Neutrophil (primary cell): ENCODE measurements around the gene NDUFB11.

Experiments used
- H3K27ac ChIP-seq: fragments of 200-600 bp; sonication (generic); 2 replicates; pipeline ENCODE4 v1.5.1; 2016; ENCODE audit warnings: mild to moderate bottlenecking, moderate library complexity
- H3K27me3 ChIP-seq: fragments of 200-600 bp; sonication (generic); 2 replicates; pipeline ENCODE4 v1.6.0; 2016; ENCODE audit warnings: mild to moderate bottlenecking
- H3K36me3 ChIP-seq: fragments of 200-600 bp; sonication (generic); 2 replicates; pipeline ENCODE4 v1.5.1; 2017
- H3K4me1 ChIP-seq, 2 experiments: fragments of 200-600 bp in 1 of 2; sonication (generic) in 1 of 2; 1 replicate in 1 of 2; 2 replicates in 1 of 2; pipeline versions ENCODE4 v1.5.1 to v1.6.1; 2013 to 2016; ENCODE audit warnings: low read depth in 1 of 2, low read length in 1 of 2, mild to moderate bottlenecking in 1 of 2, moderate library complexity in 1 of 2; ENCODE audit not compliant: control insufficient read depth in 1 of 2, insufficient read depth in 1 of 2
- H3K4me3 ChIP-seq, 2 experiments: fragments of 200-600 bp in 1 of 2; sonication (generic) in 1 of 2; 1 replicate in 1 of 2; 2 replicates in 1 of 2; pipeline ENCODE4 v1.5.1; 2013 to 2016; ENCODE audit warnings: low read depth in 1 of 2, low read length in 1 of 2, mild to moderate bottlenecking in 1 of 2, moderate library complexity in 1 of 2
- H3K9me3 ChIP-seq: fragments of 200-600 bp; sonication (generic); 2 replicates; pipeline ENCODE4 v1.5.1; 2016
- CTCF ChIP-seq: fragments of 200-600 bp; sonication (generic); IDR thresholded peaks from 2 replicates; pipeline ENCODE4 v1.5.1; 2016; ENCODE audit warnings: antibody characterized with exemption

Gene NDUFB11

GRCh38 chrX:47156611-47157520 is 12.4 kb upstream of the NDUFB11 start:
- no peak overlapping the region for H3K27ac ChIP-seq
- H3K36me3 ChIP-seq, result peaks cover 23% of the 10 kb centered on the region
- no peaks in the 10 kb centered on the region for H3K9me3 ChIP-seq
- no peaks in the 10 kb centered on the region for H3K27me3 ChIP-seq
- no peak overlapping the region for H3K4me3 ChIP-seq
- no peak for TF ChIP-seq CTCF
- no peaks in the 10 kb centered on the region for H3K4me1 ChIP-seq

GRCh38 chrX:47151435-47151834 is 6.9 kb upstream of the NDUFB11 start:
- H3K9me3 ChIP-seq, result no peaks in the 10 kb centered on the region
- TF ChIP-seq CTCF, result no peak
- H3K27ac ChIP-seq, result no peak overlapping the region
- no peak overlapping the region for H3K4me3 ChIP-seq
- H3K36me3 ChIP-seq, result peaks cover 12% of the 10 kb centered on the region
- H3K4me1 ChIP-seq, result peaks cover 6 to 8% of the 10 kb centered on the region in 2 experiments
- H3K27me3 ChIP-seq, result no peaks in the 10 kb centered on the region

DNA sequence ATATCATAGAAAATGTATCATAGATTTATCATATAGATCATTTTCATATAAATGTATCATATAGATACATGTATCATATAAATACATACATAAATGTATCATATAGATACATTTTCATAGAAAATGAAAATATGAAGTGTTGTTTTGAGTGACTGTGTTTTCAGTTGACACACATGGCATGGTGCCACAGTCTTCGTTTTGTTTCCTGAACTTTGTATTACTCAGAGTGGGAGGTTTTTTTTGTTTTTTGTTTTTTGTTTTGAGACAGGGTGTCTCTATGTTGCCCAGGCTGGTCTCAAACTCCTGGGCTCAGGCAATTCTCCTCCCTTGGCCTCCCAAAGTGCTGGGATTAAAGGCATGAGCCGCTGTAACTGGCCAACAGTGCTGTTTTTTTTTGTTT is 4.4 kb upstream of the NDUFB11 start:
- H3K27me3 ChIP-seq, result no peaks in the 10 kb centered on the region
- H3K36me3 ChIP-seq, result peaks cover 6% of the 10 kb centered on the region
- no peak overlapping the region for H3K27ac ChIP-seq
- TF ChIP-seq CTCF, result no peak
- peaks cover 15 to 18% of the 10 kb centered on the region in 2 experiments for H3K4me1 ChIP-seq
- no peaks in the 10 kb centered on the region for H3K9me3 ChIP-seq
- no peak overlapping the region for H3K4me3 ChIP-seq

GRCh38 chrX:47146936-47147859 is 2.7 kb upstream of the NDUFB11 start:
- H3K4me3 ChIP-seq, result no peak overlapping the region
- no peak for TF ChIP-seq CTCF
- no peaks in the 10 kb centered on the region for H3K9me3 ChIP-seq
- no peak overlapping the region for H3K27ac ChIP-seq
- no peaks in the 10 kb centered on the region for H3K27me3 ChIP-seq
- H3K36me3 ChIP-seq, result no peaks in the 10 kb centered on the region
- H3K4me1 ChIP-seq, result peaks cover 23% of the 10 kb centered on the region in 2 experiments

GRCh38 chrX:47146121-47146935 is 1.8 kb upstream of the NDUFB11 start:
- Histone ChIP-seq H3K4me1 (peaks cover 23% of the 10 kb centered on the region in 2 experiments), H3K36me3 (no peaks in the 10 kb centered on the region), H3K9me3 (no peaks in the 10 kb centered on the region), H3K27me3 (no peaks in the 10 kb centered on the region), H3K4me3 (peak overlapping the region; percentile 73 to 79), H3K27ac (peak overlapping the region; percentile 95)
- TF ChIP-seq CTCF, result no peak
